Measurements from ENCODE around the gene GPC5. TPM values are rescaled to one million over a fixed set of nuclear protein-coding genes. Genes with fewer than 3 reads are reported as not detected.

The GPC5 gene
- polyA plus RNA-seq, 3 donors from 2014 or later, result 0.58 TPM; not detected in 2

GRCh38 chr13:91813253-91813652, 414.8 kb downstream of the GPC5 start:
- Mint-ChIP-seq H3K9me3 (peaks cover 0 to 23% (median 8%) of the 10 kb centered on the region in 6 donors), H3K4me3 (no peak overlapping the region), H3K36me3 (no peaks in the 10 kb centered on the region), H3K27ac (no peak overlapping the region), H3K27me3 (ENCODE audit: low read depth in 3 of 3) (peaks cover 0 to 2% (median 0%) of the 10 kb centered on the region in 3 donors), H3K4me1 (no peaks in the 10 kb centered on the region)
- DNase-seq, result no peak

GRCh38 chr13:91816263-91816807, 417.9 kb downstream of the GPC5 start:
- no peak overlapping the region for H3K4me3 Mint-ChIP-seq
- no peak for DNase-seq
- H3K27me3 Mint-ChIP-seq (ENCODE audit: low read depth in 3 of 3), result peaks cover 0 to 2% (median 0%) of the 10 kb centered on the region in 3 donors
- H3K4me1 Mint-ChIP-seq, result no peaks in the 10 kb centered on the region
- H3K9me3 Mint-ChIP-seq, result peaks cover 2 to 26% (median 8%) of the 10 kb centered on the region in 6 donors
- no peak overlapping the region for H3K27ac Mint-ChIP-seq
- no peaks in the 10 kb centered on the region for H3K36me3 Mint-ChIP-seq

GRCh38 chr13:91817250-91817649, 418.8 kb downstream of the GPC5 start:
- Mint-ChIP-seq H3K4me1 (no peaks in the 10 kb centered on the region), H3K36me3 (no peaks in the 10 kb centered on the region), H3K27ac (no peak overlapping the region), H3K4me3 (no peak overlapping the region), H3K9me3 (peaks cover 2 to 26% (median 8%) of the 10 kb centered on the region in 6 donors), H3K27me3 (ENCODE audit: low read depth in 3 of 3) (peaks cover 0 to 2% (median 0%) of the 10 kb centered on the region in 3 donors)
- DNase-seq, result no peak

- Mint-ChIP-seq H3K9me3 (peaks cover 3 to 25% (median 13%) of the 10 kb centered on the region in 6 donors), H3K4me3 (no peak overlapping the region), H3K4me1 (no peaks in the 10 kb centered on the region), H3K36me3 (no peaks in the 10 kb centered on the region), H3K27ac (no peak overlapping the region), H3K27me3 (ENCODE audit: low read depth in 3 of 3) (peaks cover 0 to 2% (median 0%) of the 10 kb centered on the region in 3 donors)
- DNase-seq, result no peak
These were observed 426.0 kb downstream of the GPC5 start for GRCh38 chr13:91824416-91824815.

GRCh38 chr13:91825516-91825915, 427.1 kb downstream of the GPC5 start:
- Mint-ChIP-seq H3K4me3 (no peak overlapping the region), H3K36me3 (no peaks in the 10 kb centered on the region), H3K4me1 (no peaks in the 10 kb centered on the region), H3K27ac (no peak overlapping the region), H3K9me3 (peaks cover 3 to 33% (median 16%) of the 10 kb centered on the region in 6 donors), H3K27me3 (ENCODE audit: low read depth in 3 of 3) (no peaks in the 10 kb centered on the region)
- no peak for DNase-seq

- peaks cover 0 to 3% (median 0%) of the 10 kb centered on the region in 3 donors for H3K27me3 Mint-ChIP-seq (ENCODE audit: low read depth in 3 of 3)
- no peak for DNase-seq
- no peak overlapping the region for H3K27ac Mint-ChIP-seq
- no peaks in the 10 kb centered on the region for H3K4me1 Mint-ChIP-seq
- no peaks in the 10 kb centered on the region for H3K36me3 Mint-ChIP-seq
- H3K4me3 Mint-ChIP-seq, result no peak overlapping the region
- H3K9me3 Mint-ChIP-seq, result peaks cover 8 to 36% (median 15%) of the 10 kb centered on the region in 6 donors
These were observed 438.1 kb downstream of the GPC5 start for GRCh38 chr13:91836553-91836952.

GRCh38 chr13:91845612-91846011, 447.2 kb downstream of the GPC5 start:
- Mint-ChIP-seq H3K4me3 (no peak overlapping the region), H3K36me3 (no peaks in the 10 kb centered on the region), H3K4me1 (no peaks in the 10 kb centered on the region), H3K27me3 (ENCODE audit: low read depth in 3 of 3) (no peaks in the 10 kb centered on the region), H3K9me3 (peaks cover 6 to 46% (median 28%) of the 10 kb centered on the region in 6 donors), H3K27ac (no peak overlapping the region)
- no peak for DNase-seq

GRCh38 chr13:91863699-91864098, 465.3 kb downstream of the GPC5 start:
- Mint-ChIP-seq H3K4me3 (no peak overlapping the region), H3K36me3 (no peaks in the 10 kb centered on the region), H3K27ac (no peak overlapping the region), H3K4me1 (no peaks in the 10 kb centered on the region), H3K9me3 (peaks cover 15 to 32% (median 21%) of the 10 kb centered on the region in 6 donors), H3K27me3 (ENCODE audit: low read depth in 3 of 3) (peaks cover 0 to 2% (median 0%) of the 10 kb centered on the region in 3 donors)
- DNase-seq, result no peak

- Mint-ChIP-seq H3K9me3 (peaks cover 9 to 37% (median 18%) of the 10 kb centered on the region in 6 donors), H3K27ac (no peak overlapping the region), H3K4me3 (no peak overlapping the region), H3K4me1 (no peaks in the 10 kb centered on the region), H3K27me3 (ENCODE audit: low read depth in 3 of 3) (peaks cover 0 to 2% (median 0%) of the 10 kb centered on the region in 3 donors), H3K36me3 (no peaks in the 10 kb centered on the region)
- DNase-seq, result no peak
These were observed 469.9 kb downstream of the GPC5 start for GRCh38 chr13:91868351-91868750.

GRCh38 chr13:91878491-91878890, 480.1 kb downstream of the GPC5 start:
- peaks cover 0 to 2% (median 0%) of the 10 kb centered on the region in 3 donors for H3K27me3 Mint-ChIP-seq (ENCODE audit: low read depth in 3 of 3)

GRCh38 chr13:91879360-91879759, 480.9 kb downstream of the GPC5 start:
- Mint-ChIP-seq H3K27ac (no peak overlapping the region), H3K27me3 (ENCODE audit: low read depth in 3 of 3) (peaks cover 0 to 2% (median 0%) of the 10 kb centered on the region in 3 donors), H3K9me3 (peaks cover 8 to 34% (median 16%) of the 10 kb centered on the region in 6 donors), H3K36me3 (no peaks in the 10 kb centered on the region), H3K4me1 (no peaks in the 10 kb centered on the region), H3K4me3 (no peak overlapping the region)
- no peak for DNase-seq

More at GRCh38 chr13:91878491-91878890, 480.1 kb downstream of the GPC5 start:
- DNase-seq, result no peak
- Mint-ChIP-seq H3K36me3 (no peaks in the 10 kb centered on the region), H3K4me1 (no peaks in the 10 kb centered on the region), H3K27ac (no peak overlapping the region), H3K4me3 (no peak overlapping the region), H3K9me3 (peaks cover 6 to 26% (median 15%) of the 10 kb centered on the region in 6 donors)

GRCh38 chr13:91882918-91883317, 484.5 kb downstream of the GPC5 start:
- peaks cover 7 to 38% (median 21%) of the 10 kb centered on the region in 6 donors for H3K9me3 Mint-ChIP-seq
- H3K4me1 Mint-ChIP-seq, result no peaks in the 10 kb centered on the region
- peaks cover 0 to under 1% (median 0%) of the 10 kb centered on the region in 3 donors for H3K27me3 Mint-ChIP-seq (ENCODE audit: low read depth in 3 of 3)
- H3K4me3 Mint-ChIP-seq, result no peak overlapping the region
- no peak overlapping the region for H3K27ac Mint-ChIP-seq
- no peak for DNase-seq
- no peaks in the 10 kb centered on the region for H3K36me3 Mint-ChIP-seq

- H3K27me3 Mint-ChIP-seq (ENCODE audit: low read depth in 3 of 3), result no peaks in the 10 kb centered on the region
- no peak overlapping the region for H3K27ac Mint-ChIP-seq
- H3K9me3 Mint-ChIP-seq, result peaks cover 3 to 44% (median 24%) of the 10 kb centered on the region in 6 donors
- H3K4me3 Mint-ChIP-seq, result no peak overlapping the region
- H3K36me3 Mint-ChIP-seq, result no peaks in the 10 kb centered on the region
- no peak for DNase-seq
- no peaks in the 10 kb centered on the region for H3K4me1 Mint-ChIP-seq
These were observed 491.2 kb downstream of the GPC5 start for GRCh38 chr13:91889641-91890040.

- DNase-seq, result no peak
- H3K4me3 Mint-ChIP-seq, result no peak overlapping the region
These were observed 492.7 kb downstream of the GPC5 start for GRCh38 chr13:91891141-91891540.

GRCh38 chr13:91893040-91893439, 494.6 kb downstream of the GPC5 start:
- H3K4me1 Mint-ChIP-seq, result no peaks in the 10 kb centered on the region
- peaks cover 0 to 3% (median 0%) of the 10 kb centered on the region in 3 donors for H3K36me3 Mint-ChIP-seq
- H3K27me3 Mint-ChIP-seq (ENCODE audit: low read depth in 3 of 3), result no peaks in the 10 kb centered on the region
- no peak for DNase-seq
- peaks cover 4 to 50% (median 21%) of the 10 kb centered on the region in 6 donors for H3K9me3 Mint-ChIP-seq
- H3K27ac Mint-ChIP-seq, result no peak overlapping the region
- no peak overlapping the region for H3K4me3 Mint-ChIP-seq

More at GRCh38 chr13:91891141-91891540, 492.7 kb downstream of the GPC5 start:
- no peak overlapping the region for H3K27ac Mint-ChIP-seq
- H3K27me3 Mint-ChIP-seq (ENCODE audit: low read depth in 3 of 3), result no peaks in the 10 kb centered on the region
- peaks cover 5 to 45% (median 22%) of the 10 kb centered on the region in 6 donors for H3K9me3 Mint-ChIP-seq
- no peaks in the 10 kb centered on the region for H3K4me1 Mint-ChIP-seq
- no peaks in the 10 kb centered on the region for H3K36me3 Mint-ChIP-seq

Data from immature natural killer cell (primary cell).